Endodermal cell (in vitro differentiated cells): ENCODE results near the gene RBP4. TPM values are rescaled to one million over a fixed set of nuclear protein-coding genes. Genes with fewer than 3 reads are reported as not detected.
A peak's percentile ranks its signal among the peaks of the same experiment; 100 is the strongest.

ENCODE experiments used
- DNase-seq: peaks from one replicate; pipeline ENCODE4 v3.0.0-alpha.2; 2017
- H3K27ac ChIP-seq: 2 replicates; pipeline ENCODE4 v1.5.1; 2013; ENCODE audit warnings: mild to moderate bottlenecking, low read depth, low read length, moderate library complexity
- H3K27me3 ChIP-seq: 2 replicates; pipeline ENCODE4 v1.6.1; 2013; ENCODE audit warnings: mild to moderate bottlenecking, low read length, moderate library complexity; ENCODE audit not compliant: insufficient read depth, control insufficient read depth, poor library complexity, severe bottlenecking
- H3K36me3 ChIP-seq: 2 replicates; pipeline ENCODE4 v1.7.0; 2013; ENCODE audit warnings: mild to moderate bottlenecking, low read length, moderate library complexity; ENCODE audit not compliant: control insufficient read depth, insufficient read depth
- H3K4me1 ChIP-seq: one replicate; pipeline ENCODE4 v1.7.0; 2013; ENCODE audit warnings: low read length; ENCODE audit not compliant: control insufficient read depth, insufficient read depth
- H3K4me3 ChIP-seq: 2 replicates; pipeline ENCODE4 v1.5.1; 2013; ENCODE audit warnings: mild to moderate bottlenecking, low read length, moderate library complexity
- H3K9ac ChIP-seq: 2 replicates; pipeline ENCODE4 v1.6.1; 2013; ENCODE audit warnings: mild to moderate bottlenecking, low read length, moderate library complexity; ENCODE audit not compliant: poor library complexity, severe bottlenecking; ENCODE audit errors: extremely low read depth
- H3K9me3 ChIP-seq: 2 replicates; pipeline ENCODE4 v1.6.1; 2013; ENCODE audit warnings: mild to moderate bottlenecking, low read length, moderate library complexity; ENCODE audit not compliant: control insufficient read depth
- H3K27ac Mint-ChIP-seq: 2 replicates; pipeline ENCODE4 v1.8.0; 2020; ENCODE audit warnings: mixed read lengths
- H3K27me3 Mint-ChIP-seq: 2 replicates; pipeline ENCODE4 v1.8.0; 2021; ENCODE audit warnings: mild to moderate bottlenecking, mixed read lengths; ENCODE audit not compliant: insufficient read depth
- H3K36me3 Mint-ChIP-seq: 2 replicates; pipeline ENCODE4 v1.8.0; 2020; ENCODE audit warnings: low read depth, mixed read lengths
- H3K4me1 Mint-ChIP-seq: 2 replicates; pipeline ENCODE4 v1.8.0; 2020; ENCODE audit warnings: mixed read lengths
- H3K4me3 Mint-ChIP-seq: 2 replicates; pipeline ENCODE4 v1.8.0; 2020; ENCODE audit warnings: mild to moderate bottlenecking, moderate library complexity, mixed read lengths
- H3K9me3 Mint-ChIP-seq: 2 replicates; pipeline ENCODE4 v1.8.0; 2020; ENCODE audit warnings: mild to moderate bottlenecking, mixed read lengths
- CTCF ChIP-seq: fragments of 200-600 bp; sonication (generic); conservative IDR thresholded peaks from 2 replicates; pipeline ENCODE4 v1.5.0; 2021; ENCODE audit warnings: antibody characterized with exemption, mild to moderate bottlenecking
- WGBS, 2 experiments: methylation state at CpG; one replicate each; pipeline versions ENCODE4 v1.1.5 to v1.1.7; 2013; ENCODE audit warnings: missing lambda C conversion rate in 2 of 2, mixed read lengths in 1 of 2; ENCODE audit not compliant: insufficient coverage in 1 of 2, insufficient read length in 1 of 2; 5-methylcytosine and 5-hydroxymethylcytosine counted together
- long read RNA-seq, 4 experiments: library from polyadenylated mRNA in 2 of 4; library from RNA in 1 of 4; library from capped mRNA in 1 of 4; stranded (forward) in 3 of 4; unstranded in 1 of 4; transcript quantifications; one replicate each; pipeline ENCODE4 v2.0.0, GENCODE V29; 2020 to 2021; ENCODE audit warnings: inconsistent platforms in 1 of 4
- polyA plus RNA-seq, 2 experiments: library from polyadenylated mRNA; stranded (reverse); fragments of 50-300 nt; gene quantifications; one replicate each; pipeline ENCODE4 v1.2.3, GENCODE V29; 2013
- total RNA-seq, 2 donors: library from RNA; stranded (reverse); fragmentation: NEBNext Ultra II Directional in 1 of 2; extraction: Animal tissue kit (Norgen Biotek cat#: 25700) in 1 of 2; gene quantifications; 2 replicates in 1 of 2; 3 replicates in 1 of 2; pipeline ENCODE4 v1.2.1, GENCODE V29; 2021

Gene RBP4
- under 1 TPM; 0.82 to 0.86 TPM for total RNA-seq
- polyA plus RNA-seq (2013, experiment 1 of 2), result 1.1 TPM
- 1.5 TPM for polyA plus RNA-seq (2013, experiment 2 of 2)
- long read RNA-seq, experiment 1, result 0 reads
- long read RNA-seq, experiment 2, result 0 reads
- long read RNA-seq, experiment 3, partial matches to known transcripts, result 0 of 1 reads
- long read RNA-seq, experiment 3, other reads (novel, unspliced or antisense), result 0 of 1 reads
- long read RNA-seq, experiment 4, result 0 reads

GRCh38 chr10:93601146-93601773 is at the start of gene RBP4:
Gene RBP4 (minus strand): TSS chr10:93601235. CDS start chr10:93601028, 207 bp downstream.
- Histone ChIP-seq H3K9me3 (no peaks in the 10 kb centered on the region), H3K27ac (no peak within 1 kb of the TSS), H3K27me3 (peaks cover 56% of the 10 kb centered on the region), H3K4me3 (peak within 1 kb of the TSS; percentile 62), H3K9ac (no peak within 1 kb of the TSS), H3K4me1 (no peaks in the 10 kb centered on the region), H3K36me3 (no peaks in the 10 kb centered on the region)
- Mint-ChIP-seq H3K27me3 (peaks cover 65% of the 10 kb centered on the region), H3K4me3 (peak within 1 kb of the TSS; percentile 56), H3K27ac (no peak within 1 kb of the TSS), H3K9me3 (no peaks in the 10 kb centered on the region), H3K4me1 (peaks cover 14% of the 10 kb centered on the region), H3K36me3 (no peaks in the 10 kb centered on the region)
- TF ChIP-seq CTCF, result no peak
- 3 to 5% methylated on average over 20 to 63 of the region's 63 CpGs for WGBS, 2 experiments
- DNase-seq, result no peak

GRCh38 chr10:93639791-93640190 is 38.8 kb upstream of the RBP4 start:
- Mint-ChIP-seq H3K27me3 (peaks cover 2% of the 10 kb centered on the region), H3K4me1 (no peaks in the 10 kb centered on the region), H3K36me3 (no peaks in the 10 kb centered on the region), H3K9me3 (no peaks in the 10 kb centered on the region), H3K4me3 (no peak overlapping the region), H3K27ac (no peak overlapping the region)
- no peak for TF ChIP-seq CTCF
- H3K4me3 ChIP-seq, result no peak overlapping the region
- no peaks in the 10 kb centered on the region for H3K9me3 ChIP-seq
- no peak overlapping the region for H3K9ac ChIP-seq
- no peak for DNase-seq
- no peaks in the 10 kb centered on the region for H3K4me1 ChIP-seq
- no peaks in the 10 kb centered on the region for H3K27me3 ChIP-seq
- no peak overlapping the region for H3K27ac ChIP-seq
- H3K36me3 ChIP-seq, result no peaks in the 10 kb centered on the region
- 88 to 93% methylated on average over 3 to 7 of the region's 7 CpGs for WGBS, 2 experiments

GRCh38 chr10:93630625-93631557 is 29.9 kb upstream of the RBP4 start:
- peaks cover 7% of the 10 kb centered on the region for H3K27me3 Mint-ChIP-seq
- TF ChIP-seq CTCF, result no peak
- Histone ChIP-seq H3K9ac (no peak overlapping the region), H3K4me1 (no peaks in the 10 kb centered on the region), H3K36me3 (no peaks in the 10 kb centered on the region), H3K27me3 (no peaks in the 10 kb centered on the region), H3K9me3 (no peaks in the 10 kb centered on the region), H3K4me3 (no peak overlapping the region), H3K27ac (no peak overlapping the region)
- whole genome bisulfite sequencing, 2 experiments, result 91 to 92% methylated on average over 15 of the region's 15 CpGs
- no peaks in the 10 kb centered on the region for H3K9me3 Mint-ChIP-seq
- no peaks in the 10 kb centered on the region for H3K36me3 Mint-ChIP-seq
- H3K27ac Mint-ChIP-seq, result no peak overlapping the region
- no peak overlapping the region for H3K4me3 Mint-ChIP-seq
- DNase-seq, result no peak
- H3K4me1 Mint-ChIP-seq, result peaks cover 17% of the 10 kb centered on the region
